Measurements from ENCODE around the gene ZP1.

Gene ZP1

DNA sequence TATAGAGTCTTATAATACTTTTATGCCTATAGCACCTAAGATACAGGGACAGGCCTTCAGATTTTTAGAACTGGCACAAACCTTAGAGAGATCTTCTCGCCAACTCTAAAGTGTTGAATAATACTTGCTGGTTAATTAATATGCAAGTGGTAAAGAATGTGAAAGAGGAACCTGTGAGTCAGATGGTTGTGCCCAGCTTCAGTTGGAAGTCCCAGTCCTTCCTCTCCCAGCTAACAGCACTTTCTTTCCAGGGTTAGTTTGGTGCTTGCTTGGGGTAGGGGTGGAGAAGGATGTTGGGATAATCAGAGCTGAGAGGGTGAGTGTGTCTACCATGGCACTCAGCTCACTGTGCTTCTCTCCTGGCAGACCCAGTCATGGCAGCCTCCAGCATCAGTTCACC, 52.0 kb downstream of the ZP1 start:
- Histone ChIP-seq H3K9ac (ENCODE audit: low read length) (no peak overlapping the region), H3K4me3 (ENCODE audit: low read length) (no peak overlapping the region)

GRCh38 chr11:60919956-60920355, 52.6 kb downstream of the ZP1 start:
- H3K27ac ChIP-seq (ENCODE audit: low read length): no peak overlapping the region
- peaks cover 24% of the 10 kb centered on the region for H3K36me3 ChIP-seq (ENCODE audit: control insufficient read depth, low read depth, low read length)
- H3K27me3 ChIP-seq (ENCODE audit: control insufficient read depth, insufficient read depth, low read length): peaks cover 2% of the 10 kb centered on the region
- no peak overlapping the region for H3K4me3 ChIP-seq (ENCODE audit: low read length)
- H3K9ac ChIP-seq (ENCODE audit: low read length): no peak overlapping the region
- no peaks in the 10 kb centered on the region for H3K9me3 ChIP-seq (ENCODE audit: control insufficient read depth, low read depth, low read length)
- peaks cover 20% of the 10 kb centered on the region for H3K4me1 ChIP-seq (ENCODE audit: control insufficient read depth, low read depth, low read length)

More for the DNA sequence above, 52.0 kb downstream of the ZP1 start:
- peaks cover 24% of the 10 kb centered on the region for H3K36me3 ChIP-seq (ENCODE audit: control insufficient read depth, low read depth, low read length)
- H3K27me3 ChIP-seq (ENCODE audit: control insufficient read depth, insufficient read depth, low read length): peaks cover 4% of the 10 kb centered on the region
- H3K9me3 ChIP-seq (ENCODE audit: control insufficient read depth, low read depth, low read length): no peaks in the 10 kb centered on the region
- no peak overlapping the region for H3K27ac ChIP-seq (ENCODE audit: low read length)
- peaks cover 21% of the 10 kb centered on the region for H3K4me1 ChIP-seq (ENCODE audit: control insufficient read depth, low read depth, low read length)

- H3K36me3 ChIP-seq (ENCODE audit: control insufficient read depth, low read depth, low read length): peaks cover 24% of the 10 kb centered on the region
Measured at GRCh38 chr11:60921259-60921658, 53.9 kb downstream of the ZP1 start.

DNA sequence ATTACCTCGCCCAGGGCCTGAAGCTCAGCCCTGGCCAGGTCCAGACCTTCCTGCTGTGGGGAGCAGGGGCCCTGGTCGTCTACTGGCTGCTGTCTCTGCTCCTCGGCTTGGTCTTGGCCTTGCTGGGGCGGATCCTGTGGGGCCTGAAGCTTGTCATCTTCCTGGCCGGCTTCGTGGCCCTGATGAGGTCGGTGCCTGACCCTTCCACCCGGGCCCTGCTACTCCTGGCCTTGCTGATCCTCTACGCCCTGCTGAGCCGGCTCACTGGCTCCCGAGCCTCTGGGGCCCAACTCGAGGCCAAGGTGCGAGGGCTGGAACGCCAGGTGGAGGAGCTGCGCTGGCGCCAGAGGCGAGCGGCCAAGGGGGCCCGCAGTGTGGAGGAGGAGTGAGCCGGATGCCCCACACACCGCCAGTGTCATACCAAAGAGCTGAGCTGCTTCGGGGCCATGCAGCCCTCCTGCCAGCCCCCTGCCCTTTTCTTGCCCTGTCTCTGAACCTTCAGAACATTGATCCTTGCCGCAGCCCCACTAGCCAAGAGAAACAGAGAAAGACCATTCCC, 54.5 kb downstream of the ZP1 start:
- no peaks in the 10 kb centered on the region for H3K9me3 ChIP-seq (ENCODE audit: control insufficient read depth, low read depth, low read length)
- H3K27me3 ChIP-seq (ENCODE audit: control insufficient read depth, insufficient read depth, low read length): no peaks in the 10 kb centered on the region
- H3K9ac ChIP-seq (ENCODE audit: low read length): no peak overlapping the region
- no peak overlapping the region for H3K4me3 ChIP-seq (ENCODE audit: low read length)
- H3K27ac ChIP-seq (ENCODE audit: low read length): no peak overlapping the region
- H3K36me3 ChIP-seq (ENCODE audit: control insufficient read depth, low read depth, low read length): peaks cover 24% of the 10 kb centered on the region
- H3K4me1 ChIP-seq (ENCODE audit: control insufficient read depth, low read depth, low read length): peaks cover 17% of the 10 kb centered on the region

More at GRCh38 chr11:60921259-60921658, 53.9 kb downstream of the ZP1 start:
- H3K4me1 ChIP-seq (ENCODE audit: control insufficient read depth, low read depth, low read length): peaks cover 21% of the 10 kb centered on the region
- no peak overlapping the region for H3K4me3 ChIP-seq (ENCODE audit: low read length)
- H3K9ac ChIP-seq (ENCODE audit: low read length): no peak overlapping the region
- no peaks in the 10 kb centered on the region for H3K27me3 ChIP-seq (ENCODE audit: control insufficient read depth, insufficient read depth, low read length)
- H3K9me3 ChIP-seq (ENCODE audit: control insufficient read depth, low read depth, low read length): no peaks in the 10 kb centered on the region
- no peak overlapping the region for H3K27ac ChIP-seq (ENCODE audit: low read length)

GRCh38 chr11:60922906-60923305, 55.6 kb downstream of the ZP1 start:
- Histone ChIP-seq H3K9me3 (ENCODE audit: control insufficient read depth, low read depth, low read length) (no peaks in the 10 kb centered on the region), H3K27me3 (ENCODE audit: control insufficient read depth, insufficient read depth, low read length) (no peaks in the 10 kb centered on the region), H3K36me3 (ENCODE audit: control insufficient read depth, low read depth, low read length) (peaks cover 24% of the 10 kb centered on the region), H3K27ac (ENCODE audit: low read length) (no peak overlapping the region), H3K4me3 (ENCODE audit: low read length) (no peak overlapping the region), H3K4me1 (ENCODE audit: control insufficient read depth, low read depth, low read length) (peaks cover 17% of the 10 kb centered on the region), H3K9ac (ENCODE audit: low read length) (no peak overlapping the region)

DNA sequence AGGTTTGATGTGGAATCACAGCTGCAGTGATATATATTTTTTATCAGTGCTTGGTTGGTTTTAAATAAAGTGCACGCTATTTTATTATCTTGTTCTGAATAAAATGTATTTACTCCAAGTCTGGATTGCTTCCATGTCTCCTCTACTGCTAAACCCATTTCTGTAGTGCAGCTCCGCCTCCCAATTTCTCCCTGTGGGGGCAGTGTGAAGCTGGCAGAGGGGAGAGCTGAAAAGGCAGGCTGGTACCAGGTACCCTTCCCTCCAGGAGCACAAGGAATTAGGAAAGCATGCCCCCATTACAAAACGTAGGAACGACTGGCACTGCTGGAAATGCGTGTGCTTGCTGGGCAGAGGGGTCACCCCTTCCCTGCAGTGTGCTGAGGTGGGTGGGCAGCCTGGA, 56.0 kb downstream of the ZP1 start:
- H3K36me3 ChIP-seq (ENCODE audit: control insufficient read depth, low read depth, low read length): peaks cover 28% of the 10 kb centered on the region
- H3K9ac ChIP-seq (ENCODE audit: low read length): no peak overlapping the region
- H3K27ac ChIP-seq (ENCODE audit: low read length): no peak overlapping the region

DNA sequence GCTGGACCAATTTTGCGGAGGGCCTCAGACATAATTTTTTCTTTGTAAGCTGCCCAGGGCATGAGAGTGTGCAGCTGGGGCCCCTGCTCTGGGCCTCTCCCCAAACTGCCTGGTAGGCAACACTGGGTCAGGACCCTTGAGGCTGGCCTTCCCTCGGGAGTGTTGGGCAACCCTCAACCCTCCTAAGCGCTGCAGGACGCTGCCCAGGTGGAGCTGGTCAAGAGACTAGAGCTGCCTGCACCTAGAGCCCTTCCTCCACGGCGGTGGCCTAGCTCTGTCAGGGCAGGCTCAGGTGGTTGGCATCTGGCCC, 56.4 kb downstream of the ZP1 start:
- H3K4me3 ChIP-seq (ENCODE audit: low read length): peak overlapping the region; percentile 83
- no peaks in the 10 kb centered on the region for H3K27me3 ChIP-seq (ENCODE audit: control insufficient read depth, insufficient read depth, low read length)
- no peak overlapping the region for H3K27ac ChIP-seq (ENCODE audit: low read length)
- no peaks in the 10 kb centered on the region for H3K9me3 ChIP-seq (ENCODE audit: control insufficient read depth, low read depth, low read length)
- H3K4me1 ChIP-seq (ENCODE audit: control insufficient read depth, low read depth, low read length): peaks cover 17% of the 10 kb centered on the region
- no peak overlapping the region for H3K9ac ChIP-seq (ENCODE audit: low read length)
- H3K36me3 ChIP-seq (ENCODE audit: control insufficient read depth, low read depth, low read length): peaks cover 32% of the 10 kb centered on the region

More for the DNA sequence above, 56.0 kb downstream of the ZP1 start:
- Histone ChIP-seq H3K4me3 (ENCODE audit: low read length) (no peak overlapping the region), H3K9me3 (ENCODE audit: control insufficient read depth, low read depth, low read length) (no peaks in the 10 kb centered on the region), H3K4me1 (ENCODE audit: control insufficient read depth, low read depth, low read length) (peaks cover 17% of the 10 kb centered on the region), H3K27me3 (ENCODE audit: control insufficient read depth, insufficient read depth, low read length) (no peaks in the 10 kb centered on the region)

- Histone ChIP-seq H3K9me3 (ENCODE audit: control insufficient read depth, low read depth, low read length) (no peaks in the 10 kb centered on the region), H3K36me3 (ENCODE audit: control insufficient read depth, low read depth, low read length) (peaks cover 38% of the 10 kb centered on the region), H3K4me1 (ENCODE audit: control insufficient read depth, low read depth, low read length) (peaks cover 17% of the 10 kb centered on the region), H3K4me3 (ENCODE audit: low read length) (peak within 1 kb of the TSS; percentile 83), H3K9ac (ENCODE audit: low read length) (peak within 1 kb of the TSS; percentile 63), H3K27me3 (ENCODE audit: control insufficient read depth, insufficient read depth, low read length) (no peaks in the 10 kb centered on the region), H3K27ac (ENCODE audit: low read length) (no peak within 1 kb of the TSS)
Measured at GRCh38 chr11:60924110-60924905, 57.0 kb downstream of the ZP1 start, which contains the start of gene TMEM132A. Gene TMEM132A, plus strand, starts transcription at chr11:60924460. Its CDS starts 174 bp downstream, at chr11:60924634.
